ENCODE measurements around the gene THSD4. TPM values are rescaled to one million over a fixed set of nuclear protein-coding genes. Genes with fewer than 3 reads are reported as not detected.

THSD4 gene
- total and polyA plus RNA-seq, 2 of the 4 experiments (the other 2 are of a cell fraction), result 25.5 to 31.1 TPM

DNA sequence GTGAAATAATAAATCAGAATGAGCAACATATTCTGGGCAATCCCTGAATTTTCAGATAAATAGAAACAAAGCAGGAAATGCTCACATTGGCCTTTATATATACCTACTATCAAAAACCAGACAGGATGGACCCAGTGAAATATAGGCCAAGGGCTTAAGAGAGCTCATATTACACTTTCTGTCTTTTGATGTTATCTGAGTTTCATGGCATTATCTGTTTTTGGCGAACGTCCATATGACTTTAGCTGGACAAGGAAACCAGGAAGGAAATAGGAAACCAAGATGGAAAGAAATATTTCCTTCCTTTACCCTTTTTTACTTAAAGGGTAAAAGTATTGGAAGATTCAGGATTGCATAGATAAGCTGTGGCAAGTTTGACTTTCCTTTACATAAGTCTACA lies 274.8 kb downstream of the THSD4 start:
- Histone ChIP-seq H4K20me1 (ENCODE audit: insufficient read depth, low read length) (no peaks in the 10 kb centered on the region), H3K56ac (ENCODE audit: extremely low read depth, insufficient read depth, low read length) (no peak overlapping the region), H3K4me3 (ENCODE audit: insufficient read depth, low read depth, low read length) (no peak overlapping the region), H4K8ac (ENCODE audit: low read depth in 2 of 2, low read length in 2 of 2) (no peak overlapping the region), H3K4ac (ENCODE audit: low read depth, low read length) (no peak overlapping the region), H2BK5ac (ENCODE audit: low read depth, low read length, poor library complexity, severe bottlenecking) (no peak overlapping the region), H3K4me2 (ENCODE audit: low read depth, low read length) (no peak overlapping the region), H3K27me3 (ENCODE audit: control insufficient read depth, insufficient read depth, low read length) (no peaks in the 10 kb centered on the region), H3K14ac (replicated peaks; ENCODE audit: low read depth, low read length) (no peak overlapping the region), H3K9ac (ENCODE audit: low read depth, low read length) (no peak overlapping the region), H4K91ac (ENCODE audit: insufficient read depth, low read depth, low read length) (no peak overlapping the region), H2AK9ac (replicated peaks; ENCODE audit: low read depth, low read length, poor library complexity) (no peak overlapping the region), H2AK5ac (ENCODE audit: low read depth, low read length) (no peak overlapping the region), H3K18ac (ENCODE audit: low read depth, low read length) (no peak overlapping the region), H2BK120ac (ENCODE audit: low read depth, low read length) (no peak overlapping the region), H3K36me3 (ENCODE audit: control insufficient read depth, insufficient read depth, low read length) (no peaks in the 10 kb centered on the region), H3K27ac (ENCODE audit: insufficient read depth, low read length) (no peak overlapping the region), H3K9me1 (ENCODE audit: insufficient read depth, low read length) (0 out of 2 replicates have a peak, but pooled peaks cover 3% of the 10 kb centered on the region), H2BK15ac (ENCODE audit: low read depth, low read length) (no peak overlapping the region), H3K4me1 (ENCODE audit: control insufficient read depth, insufficient read depth, low read length) (peaks cover 11% of the 10 kb centered on the region), H3K23ac (ENCODE audit: low read depth, low read length) (no peak overlapping the region), H4K5ac (ENCODE audit: low read depth, low read length) (no peak overlapping the region), H2AFZ (replicated peaks; ENCODE audit: low read length, poor library complexity) (no peak overlapping the region), H3K9me3 (ENCODE audit: control insufficient read depth, insufficient read depth, low read length) (no peaks in the 10 kb centered on the region), H3K79me1 (ENCODE audit: low read depth in 1 of 2, low read length in 2 of 2) (peaks cover 3 to 11% of the 10 kb centered on the region in 2 experiments; a peak in 3 of 4 replicates), H2BK20ac (ENCODE audit: low read depth, low read length) (no peak overlapping the region)
- TF ChIP-seq, protein P1, sequence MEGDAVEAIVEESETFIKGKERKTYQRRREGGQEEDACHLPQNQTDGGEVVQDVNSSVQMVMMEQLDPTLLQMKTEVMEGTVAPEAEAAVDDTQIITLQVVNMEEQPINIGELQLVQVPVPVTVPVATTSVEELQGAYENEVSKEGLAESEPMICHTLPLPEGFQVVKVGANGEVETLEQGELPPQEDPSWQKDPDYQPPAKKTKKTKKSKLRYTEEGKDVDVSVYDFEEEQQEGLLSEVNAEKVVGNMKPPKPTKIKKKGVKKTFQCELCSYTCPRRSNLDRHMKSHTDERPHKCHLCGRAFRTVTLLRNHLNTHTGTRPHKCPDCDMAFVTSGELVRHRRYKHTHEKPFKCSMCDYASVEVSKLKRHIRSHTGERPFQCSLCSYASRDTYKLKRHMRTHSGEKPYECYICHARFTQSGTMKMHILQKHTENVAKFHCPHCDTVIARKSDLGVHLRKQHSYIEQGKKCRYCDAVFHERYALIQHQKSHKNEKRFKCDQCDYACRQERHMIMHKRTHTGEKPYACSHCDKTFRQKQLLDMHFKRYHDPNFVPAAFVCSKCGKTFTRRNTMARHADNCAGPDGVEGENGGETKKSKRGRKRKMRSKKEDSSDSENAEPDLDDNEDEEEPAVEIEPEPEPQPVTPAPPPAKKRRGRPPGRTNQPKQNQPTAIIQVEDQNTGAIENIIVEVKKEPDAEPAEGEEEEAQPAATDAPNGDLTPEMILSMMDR (conservative IDR thresholded peaks at IDR 0.05; ENCODE audit: low read depth, low read length), result no peak
- TF ChIP-seq, protein P2, sequence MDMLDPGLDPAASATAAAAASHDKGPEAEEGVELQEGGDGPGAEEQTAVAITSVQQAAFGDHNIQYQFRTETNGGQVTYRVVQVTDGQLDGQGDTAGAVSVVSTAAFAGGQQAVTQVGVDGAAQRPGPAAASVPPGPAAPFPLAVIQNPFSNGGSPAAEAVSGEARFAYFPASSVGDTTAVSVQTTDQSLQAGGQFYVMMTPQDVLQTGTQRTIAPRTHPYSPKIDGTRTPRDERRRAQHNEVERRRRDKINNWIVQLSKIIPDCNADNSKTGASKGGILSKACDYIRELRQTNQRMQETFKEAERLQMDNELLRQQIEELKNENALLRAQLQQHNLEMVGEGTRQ (IDR thresholded peaks at IDR 0.05; ENCODE audit: low read depth, low read length), result no peak
- TF ChIP-seq NFE2L2 (IDR thresholded peaks at IDR 0.05; ENCODE audit: low read depth, low read length), result no peak
- no peak for TF ChIP-seq MAFK (IDR thresholded peaks at IDR 0.05; ENCODE audit: low read depth, low read length)
- no peak for TF ChIP-seq CHD1 (IDR thresholded peaks at IDR 0.05; ENCODE audit: low read depth, low read length)
- no peak for TF ChIP-seq SMC3 (IDR thresholded peaks at IDR 0.05; ENCODE audit: low read depth, low read length)
- no peak for TF ChIP-seq RAD21 (IDR thresholded peaks at IDR 0.05; ENCODE audit: low read length)
- no peak for TF ChIP-seq RCOR1 (IDR thresholded peaks at IDR 0.05; ENCODE audit: insufficient replicate concordance, low read length)
- TF ChIP-seq BHLHE40 (IDR thresholded peaks at IDR 0.05; ENCODE audit: low read depth, low read length), result no peak
- no peak for TF ChIP-seq MAZ (IDR thresholded peaks at IDR 0.05; ENCODE audit: borderline replicate concordance, low read depth, low read length)
- no peak for TF ChIP-seq POLR2A (IDR thresholded peaks at IDR 0.05; ENCODE audit: low read depth, low read length)
- TF ChIP-seq, protein P3, sequence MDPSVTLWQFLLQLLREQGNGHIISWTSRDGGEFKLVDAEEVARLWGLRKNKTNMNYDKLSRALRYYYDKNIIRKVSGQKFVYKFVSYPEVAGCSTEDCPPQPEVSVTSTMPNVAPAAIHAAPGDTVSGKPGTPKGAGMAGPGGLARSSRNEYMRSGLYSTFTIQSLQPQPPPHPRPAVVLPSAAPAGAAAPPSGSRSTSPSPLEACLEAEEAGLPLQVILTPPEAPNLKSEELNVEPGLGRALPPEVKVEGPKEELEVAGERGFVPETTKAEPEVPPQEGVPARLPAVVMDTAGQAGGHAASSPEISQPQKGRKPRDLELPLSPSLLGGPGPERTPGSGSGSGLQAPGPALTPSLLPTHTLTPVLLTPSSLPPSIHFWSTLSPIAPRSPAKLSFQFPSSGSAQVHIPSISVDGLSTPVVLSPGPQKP (IDR thresholded peaks at IDR 0.05; ENCODE audit: borderline replicate concordance, low read depth, low read length), result no peak
- no peak for TF ChIP-seq MXI1 (IDR thresholded peaks at IDR 0.05; ENCODE audit: borderline replicate concordance, low read depth, low read length)
- no peak for TF ChIP-seq CEBPB (IDR thresholded peaks at IDR 0.05; ENCODE audit: low read depth, low read length)
- TF ChIP-seq RFX5 (IDR thresholded peaks at IDR 0.05; ENCODE audit: low read depth, low read length), result no peak
- no peak for TF ChIP-seq FOS (IDR thresholded peaks at IDR 0.05; ENCODE audit: low read depth, low read length)
- no CpG with 5 or more reads among the region's 2 CpGs for WGBS, 2 experiments (ENCODE audit: extremely low coverage in 2 of 2, insufficient read length in 1 of 2)
- BruUV-seq (replicated peaks), result no TSS peak
- ATAC-seq (ENCODE audit: low read depth), result no peak
- ChIA-PET CTCF (no interaction called here), POLR2A (ENCODE audit: unreplicated experiment) (no interaction called here)
- in situ Hi-C loops (cut with MboI; ENCODE audit: low sequenced_read_pairs), result no loop called here
- no peak for DNase-seq
- dilution Hi-C loops (cut with HindIII; ENCODE audit: low sequenced_read_pairs, unreplicated experiment), result no loop called here
- intact Hi-C loops (cut with micrococcal nuclease), result no loop called here

Measured in IMR-90 (cell line).